Measurements from ENCODE around the gene MRI1.

DNA sequence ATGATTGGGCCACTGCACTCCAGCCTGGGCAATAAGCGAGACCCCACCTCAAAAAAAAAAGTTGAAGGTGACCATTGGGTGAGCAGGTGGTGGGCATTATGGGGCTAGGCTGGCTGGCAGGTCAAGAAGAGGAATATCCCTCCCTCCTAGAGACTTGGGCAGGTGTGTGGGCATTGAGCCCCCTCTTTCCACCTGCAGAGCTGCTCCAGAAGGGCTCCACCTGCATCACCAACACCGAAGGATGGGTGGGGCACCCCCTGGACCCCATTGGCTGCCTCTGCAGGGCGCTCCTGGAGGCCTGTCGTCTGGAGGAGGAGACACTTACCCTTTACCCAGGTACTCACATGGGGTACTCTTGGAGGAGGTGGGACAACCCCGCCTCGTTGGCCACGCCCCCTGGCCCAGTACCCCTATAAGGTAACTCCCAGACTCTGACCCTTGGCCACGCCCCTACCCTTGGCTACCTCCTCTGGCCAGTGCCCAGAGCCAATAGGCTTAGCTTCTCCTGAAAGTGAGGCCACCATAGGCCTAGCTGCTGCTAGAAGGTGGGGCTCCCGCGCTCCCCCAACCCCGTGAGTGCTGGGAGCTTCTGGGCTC is 52.8 kb downstream of the MRI1 start:
- TF ChIP-seq ZNF19 (tag by site-specific recombination; IDR thresholded peaks at IDR 0.05; ENCODE audit: low read depth) (no peak), SCRT2 (tag by site-specific recombination; IDR thresholded peaks at IDR 0.05) (no peak), ZNF416 (tag by site-specific recombination; IDR thresholded peaks at IDR 0.05) (no peak)
- TF ChIP-seq, protein P1, sequence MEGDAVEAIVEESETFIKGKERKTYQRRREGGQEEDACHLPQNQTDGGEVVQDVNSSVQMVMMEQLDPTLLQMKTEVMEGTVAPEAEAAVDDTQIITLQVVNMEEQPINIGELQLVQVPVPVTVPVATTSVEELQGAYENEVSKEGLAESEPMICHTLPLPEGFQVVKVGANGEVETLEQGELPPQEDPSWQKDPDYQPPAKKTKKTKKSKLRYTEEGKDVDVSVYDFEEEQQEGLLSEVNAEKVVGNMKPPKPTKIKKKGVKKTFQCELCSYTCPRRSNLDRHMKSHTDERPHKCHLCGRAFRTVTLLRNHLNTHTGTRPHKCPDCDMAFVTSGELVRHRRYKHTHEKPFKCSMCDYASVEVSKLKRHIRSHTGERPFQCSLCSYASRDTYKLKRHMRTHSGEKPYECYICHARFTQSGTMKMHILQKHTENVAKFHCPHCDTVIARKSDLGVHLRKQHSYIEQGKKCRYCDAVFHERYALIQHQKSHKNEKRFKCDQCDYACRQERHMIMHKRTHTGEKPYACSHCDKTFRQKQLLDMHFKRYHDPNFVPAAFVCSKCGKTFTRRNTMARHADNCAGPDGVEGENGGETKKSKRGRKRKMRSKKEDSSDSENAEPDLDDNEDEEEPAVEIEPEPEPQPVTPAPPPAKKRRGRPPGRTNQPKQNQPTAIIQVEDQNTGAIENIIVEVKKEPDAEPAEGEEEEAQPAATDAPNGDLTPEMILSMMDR (tag by site-specific recombination; IDR thresholded peaks at IDR 0.05): no peak
- TF ChIP-seq, protein P2, sequence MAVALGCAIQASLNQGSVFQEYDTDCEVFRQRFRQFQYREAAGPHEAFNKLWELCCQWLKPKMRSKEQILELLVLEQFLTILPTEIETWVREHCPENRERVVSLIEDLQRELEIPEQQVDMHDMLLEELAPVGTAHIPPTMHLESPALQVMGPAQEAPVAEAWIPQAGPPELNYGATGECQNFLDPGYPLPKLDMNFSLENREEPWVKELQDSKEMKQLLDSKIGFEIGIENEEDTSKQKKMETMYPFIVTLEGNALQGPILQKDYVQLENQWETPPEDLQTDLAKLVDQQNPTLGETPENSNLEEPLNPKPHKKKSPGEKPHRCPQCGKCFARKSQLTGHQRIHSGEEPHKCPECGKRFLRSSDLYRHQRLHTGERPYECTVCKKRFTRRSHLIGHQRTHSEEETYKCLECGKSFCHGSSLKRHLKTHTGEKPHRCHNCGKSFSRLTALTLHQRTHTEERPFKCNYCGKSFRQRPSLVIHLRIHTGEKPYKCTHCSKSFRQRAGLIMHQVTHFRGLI (tag by site-specific recombination; IDR thresholded peaks at IDR 0.05): no peak
